Body of pancreas (tissue), 4 donors: Measurements from ENCODE around the gene ARHGDIB. TPM values are rescaled to one million over a fixed set of nuclear protein-coding genes. Genes with fewer than 3 reads are reported as not detected.
A peak's percentile ranks its signal among the peaks of the same experiment; 100 is the strongest.

ENCODE experiments used
- ATAC-seq: fragments of 150-250 bp; one replicate; pipeline ENCODE4 v1.9.1; 2016
- DNase-seq, 4 donors: peaks; one replicate each; pipeline ENCODE4 v3.0.0-alpha.2; 2019
- H3K27ac ChIP-seq, 4 donors: fragments of 200-600 bp; sonication (generic); 1 replicate in 3 of 4; 2 replicates in 1 of 4; pipeline versions ENCODE4 v1.5.1 to v1.6.1; 2016 to 2019; ENCODE audit warnings: mild to moderate bottlenecking in 1 of 4, mixed read lengths in 1 of 4, moderate library complexity in 1 of 4
- H3K27me3 ChIP-seq, 2 donors: fragments of 200-600 bp; sonication (generic); one replicate each; pipeline ENCODE4 v1.6.0; 2016; ENCODE audit warnings: mild to moderate bottlenecking in 1 of 2
- H3K36me3 ChIP-seq, 2 donors: fragments of 200-600 bp; sonication (generic); replicated peaks in 1 of 2; 2 replicates each; pipeline ENCODE4 v1.5.1; 2016; ENCODE audit warnings: low read depth in 2 of 2; ENCODE audit not compliant: insufficient read depth in 1 of 2
- H3K4me1 ChIP-seq: fragments of 200-600 bp; sonication (generic); one replicate; pipeline ENCODE4 v1.6.0; 2016
- H3K4me3 ChIP-seq, 2 donors: fragments of 200-600 bp; sonication (generic); 1 replicate in 1 of 2; 2 replicates in 1 of 2; pipeline ENCODE4 v1.5.1; 2016 to 2019
- H3K9me3 ChIP-seq, 3 donors: fragments of 200-600 bp; sonication (generic); 1 replicate in 2 of 3; 2 replicates in 1 of 3; pipeline ENCODE4 v1.5.1; 2016
- POLR2A ChIP-seq, 3 donors: fragments of 450-650 bp; IDR thresholded peaks; one replicate each; pipeline ENCODE4 v1.6.1; 2016; ENCODE audit warnings: antibody characterized with exemption in 3 of 3, mild to moderate bottlenecking in 2 of 3
- WGBS, 2 donors: methylation state at CpG; one replicate each; pipeline ENCODE4 v1.1.5; 2017; 5-methylcytosine and 5-hydroxymethylcytosine counted together
- intact Hi-C: fragments of 100-400 bp; cut with DNase I; formaldehyde crosslinking; loops from one replicate; pipeline ENCODE4 v1.15.1; 2023
- total RNA-seq, 2 donors: library from RNA; depleted of rRNA; stranded (reverse); fragments of >200 nt; gene quantifications; one replicate each; pipeline ENCODE4 v1.1.0, GENCODE V29; 2016
- TF ChIP-seq, protein P1 (sequence below), 7 experiments: fragments of 450-650 bp in 4 of 7; fragments of 200-600 bp in 3 of 7; sonication (generic) in 3 of 7; IDR thresholded peaks; one replicate each; pipeline ENCODE4 v1.5.1; 2016 to 2019; ENCODE audit warnings: antibody characterized with exemption in 7 of 7

Gene ARHGDIB
- total RNA-seq, 2 donors from 2014 or later: 19.8 to 36.6 TPM

DNA sequence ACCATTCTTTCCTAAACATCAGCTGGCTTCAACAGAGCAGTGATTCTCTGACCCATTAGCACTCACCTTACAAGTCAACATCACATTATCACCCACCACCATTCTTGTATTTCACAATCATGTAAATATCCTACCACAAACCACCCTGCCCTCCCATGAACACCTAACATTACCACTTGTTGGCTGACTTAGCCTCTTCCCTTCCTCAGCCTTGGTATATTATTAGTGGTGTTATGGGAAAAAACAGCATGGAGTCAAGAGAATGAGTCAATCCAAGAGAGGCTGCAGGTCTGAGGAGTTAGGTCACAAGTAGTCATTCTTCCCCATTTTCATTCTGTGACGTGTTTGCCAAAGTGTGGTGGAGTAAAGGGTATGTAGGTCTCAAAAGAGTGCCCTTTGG is 53.4 kb downstream of the ARHGDIB start:
- TF ChIP-seq, protein P1, sequence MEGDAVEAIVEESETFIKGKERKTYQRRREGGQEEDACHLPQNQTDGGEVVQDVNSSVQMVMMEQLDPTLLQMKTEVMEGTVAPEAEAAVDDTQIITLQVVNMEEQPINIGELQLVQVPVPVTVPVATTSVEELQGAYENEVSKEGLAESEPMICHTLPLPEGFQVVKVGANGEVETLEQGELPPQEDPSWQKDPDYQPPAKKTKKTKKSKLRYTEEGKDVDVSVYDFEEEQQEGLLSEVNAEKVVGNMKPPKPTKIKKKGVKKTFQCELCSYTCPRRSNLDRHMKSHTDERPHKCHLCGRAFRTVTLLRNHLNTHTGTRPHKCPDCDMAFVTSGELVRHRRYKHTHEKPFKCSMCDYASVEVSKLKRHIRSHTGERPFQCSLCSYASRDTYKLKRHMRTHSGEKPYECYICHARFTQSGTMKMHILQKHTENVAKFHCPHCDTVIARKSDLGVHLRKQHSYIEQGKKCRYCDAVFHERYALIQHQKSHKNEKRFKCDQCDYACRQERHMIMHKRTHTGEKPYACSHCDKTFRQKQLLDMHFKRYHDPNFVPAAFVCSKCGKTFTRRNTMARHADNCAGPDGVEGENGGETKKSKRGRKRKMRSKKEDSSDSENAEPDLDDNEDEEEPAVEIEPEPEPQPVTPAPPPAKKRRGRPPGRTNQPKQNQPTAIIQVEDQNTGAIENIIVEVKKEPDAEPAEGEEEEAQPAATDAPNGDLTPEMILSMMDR (IDR thresholded peaks at IDR 0.05): no peak
- no peak for TF ChIP-seq POLR2A (IDR thresholded peaks at IDR 0.05)
- Histone ChIP-seq H3K27me3 (no peaks in the 10 kb centered on the region), H3K36me3 (peaks cover 0 to 4% of the 10 kb centered on the region in 2 donors), H3K9me3 (no peaks in the 10 kb centered on the region), H3K27ac (no peak overlapping the region), H3K4me3 (no peak overlapping the region), H3K4me1 (peaks cover 44% of the 10 kb centered on the region)
- WGBS, 2 donors: 90 to 95% methylated on average over 1 of the region's 1 CpG
- intact Hi-C loops: no loop called here
- ATAC-seq (no peak), DNase-seq (no peak)

DNA sequence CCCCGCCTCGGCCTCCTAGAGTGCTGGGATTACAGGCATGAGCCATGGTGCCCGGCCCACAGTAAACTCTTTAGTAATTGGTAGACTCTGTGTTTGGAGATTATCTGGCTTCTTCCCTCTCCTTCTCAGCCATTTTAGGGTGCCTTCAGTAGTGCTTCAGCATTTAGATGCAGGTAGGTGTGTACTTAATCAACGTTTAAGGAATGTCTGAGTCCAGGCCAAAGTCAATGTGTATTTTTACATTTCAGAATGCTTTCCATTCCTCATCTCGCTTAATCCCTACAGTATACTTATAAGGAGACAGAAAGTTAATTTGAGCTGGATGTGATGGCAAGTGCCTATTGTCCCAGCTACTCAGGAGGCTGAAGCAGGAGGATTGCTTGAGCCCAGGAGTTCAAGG is 55.3 kb downstream of the ARHGDIB start:
- intact Hi-C loops: no loop called here
- Histone ChIP-seq H3K4me1 (peaks cover 40% of the 10 kb centered on the region), H3K27ac (peak overlapping the region in 3 of 4 donors; percentile 38 to 67 (median 59)), H3K4me3 (no peak overlapping the region), H3K27me3 (no peaks in the 10 kb centered on the region), H3K36me3 (peaks cover 0 to 4% of the 10 kb centered on the region in 2 donors), H3K9me3 (no peaks in the 10 kb centered on the region)
- WGBS, 2 donors: 66 to 69% methylated on average over 5 of the region's 5 CpGs
- ATAC-seq: no peak
- DNase-seq: no peak
- TF ChIP-seq POLR2A (IDR thresholded peaks at IDR 0.05): no peak
- TF ChIP-seq, protein P1 (IDR thresholded peaks at IDR 0.05): no peak

DNA sequence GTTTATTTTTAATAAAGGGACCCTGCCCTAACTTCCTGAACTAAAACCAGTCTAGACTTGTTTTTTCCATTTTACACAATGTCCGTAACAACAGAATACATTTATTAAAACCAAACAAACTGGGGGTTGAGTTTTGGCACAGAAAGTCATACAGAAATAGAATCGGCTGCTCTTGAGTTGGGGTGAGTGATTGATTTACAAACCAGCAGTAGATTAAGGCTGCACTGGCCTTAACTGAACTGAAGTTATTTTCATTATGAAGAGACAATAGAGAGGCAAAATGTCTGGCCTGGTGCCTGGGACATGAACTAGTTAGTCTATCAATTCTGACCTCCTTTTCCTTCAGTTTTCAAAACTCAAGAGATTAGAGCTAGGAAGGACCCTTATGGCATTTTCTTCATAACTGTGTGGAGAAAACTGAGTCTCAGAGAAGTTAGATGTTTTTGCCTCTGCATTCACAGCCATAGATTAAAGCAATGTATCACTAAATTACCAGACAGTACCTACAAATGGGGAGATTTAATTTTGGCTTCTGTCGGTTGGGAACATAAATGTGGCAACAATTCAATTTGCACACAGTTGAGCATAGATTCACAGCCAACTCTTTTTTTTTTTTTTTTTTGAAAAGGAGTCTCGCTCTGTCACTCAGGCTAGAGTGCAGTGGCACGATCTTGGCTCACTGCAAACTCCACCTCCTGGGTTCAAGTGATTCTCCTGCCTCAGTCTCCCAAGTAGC is 56.0 kb downstream of the ARHGDIB start:
- Histone ChIP-seq H3K9me3 (no peaks in the 10 kb centered on the region), H3K36me3 (peaks cover 0 to 4% of the 10 kb centered on the region in 2 donors), H3K27me3 (no peaks in the 10 kb centered on the region), H3K4me3 (no peak overlapping the region), H3K4me1 (peaks cover 33% of the 10 kb centered on the region), H3K27ac (peak overlapping the region; percentile 38 to 67 (median 53))
- peak in 3 of 4 donors; percentile 21 to 46 (median 36) for DNase-seq
- intact Hi-C loops: no loop called here
- 13 to 18% methylated on average over 5 of the region's 5 CpGs for WGBS, 2 donors
- TF ChIP-seq, protein P1 (IDR thresholded peaks at IDR 0.05): no peak
- TF ChIP-seq POLR2A (IDR thresholded peaks at IDR 0.05): no peak
- peak; percentile 52 for ATAC-seq

DNA sequence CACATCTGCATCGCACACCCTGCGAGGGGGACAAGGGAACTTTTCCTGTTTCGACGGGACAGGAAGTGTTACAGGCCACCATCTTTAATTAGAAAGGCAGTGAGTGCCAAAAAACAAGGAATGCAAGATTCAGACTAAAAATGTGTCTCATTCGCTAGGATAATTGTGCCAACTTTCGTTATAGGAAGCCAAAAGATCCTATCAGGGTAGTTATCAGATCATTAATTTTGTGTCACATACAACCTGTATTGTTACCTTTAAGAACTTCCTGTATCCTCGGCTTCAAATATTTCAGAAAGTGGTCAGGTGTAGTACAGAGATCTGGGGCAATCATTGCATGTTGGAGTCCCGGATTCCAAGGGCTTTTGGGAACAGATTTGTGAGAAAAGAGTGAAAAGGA is 56.5 kb downstream of the ARHGDIB start:
- Histone ChIP-seq H3K27ac (peak overlapping the region; percentile 38 to 67 (median 53)), H3K36me3 (peaks cover 0 to 4% of the 10 kb centered on the region in 2 donors), H3K9me3 (no peaks in the 10 kb centered on the region), H3K4me3 (no peak overlapping the region), H3K27me3 (no peaks in the 10 kb centered on the region), H3K4me1 (peaks cover 31% of the 10 kb centered on the region)
- intact Hi-C loops: no loop called here
- TF ChIP-seq, protein P1 (IDR thresholded peaks at IDR 0.05): no peak
- no peak for TF ChIP-seq POLR2A (IDR thresholded peaks at IDR 0.05)
- ATAC-seq (peak; percentile 52), DNase-seq (no peak)
- WGBS, 2 donors: 51 to 53% methylated on average over 8 of the region's 8 CpGs
